GM03348 (cell line): ENCODE results near the gene TPO.

Experiments used
- DNase-seq: peaks from one replicate; pipeline ENCODE4 v3.0.0; 2012; ENCODE audit warnings: low spot score

Gene TPO

DNA sequence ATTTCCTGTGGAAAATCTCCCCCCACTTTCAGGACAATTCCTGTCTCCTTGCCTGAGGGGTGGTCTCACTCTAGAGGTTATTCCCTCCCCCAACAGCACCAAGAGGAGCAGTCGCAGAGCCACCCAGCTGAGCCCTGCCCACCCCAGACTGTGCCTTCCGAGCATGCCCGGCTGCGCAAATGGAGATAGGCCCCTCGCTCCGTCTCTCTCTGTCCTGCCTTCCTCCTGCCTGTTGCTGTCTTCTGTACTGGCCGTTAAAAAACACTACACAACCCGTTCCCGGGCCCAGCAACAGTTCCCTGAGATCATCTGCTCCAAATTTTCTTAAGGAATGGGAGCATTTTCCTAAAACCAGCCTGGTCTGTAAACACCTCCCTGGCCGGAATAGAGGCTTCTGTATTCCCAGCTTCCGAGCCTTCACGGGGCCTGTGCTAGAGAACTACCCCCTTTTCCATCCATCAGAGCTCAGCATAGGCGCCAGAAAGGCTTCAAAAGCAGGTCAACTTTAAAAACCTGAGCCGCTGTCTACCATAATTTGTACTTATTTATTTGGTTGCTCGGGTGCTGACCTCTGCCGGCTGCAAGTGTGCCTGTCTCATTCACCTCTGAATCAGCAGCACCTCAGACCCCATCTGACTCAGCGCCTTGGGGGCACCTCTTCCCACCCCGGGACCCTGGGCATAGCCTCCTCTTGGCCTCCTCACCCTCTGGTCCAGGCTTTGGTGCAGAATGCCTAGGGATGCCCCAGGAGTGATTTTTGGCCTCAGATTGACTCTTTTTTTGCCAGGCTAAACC lies 171.6 kb downstream of the TPO start:
- no peak for DNase-seq

DNA sequence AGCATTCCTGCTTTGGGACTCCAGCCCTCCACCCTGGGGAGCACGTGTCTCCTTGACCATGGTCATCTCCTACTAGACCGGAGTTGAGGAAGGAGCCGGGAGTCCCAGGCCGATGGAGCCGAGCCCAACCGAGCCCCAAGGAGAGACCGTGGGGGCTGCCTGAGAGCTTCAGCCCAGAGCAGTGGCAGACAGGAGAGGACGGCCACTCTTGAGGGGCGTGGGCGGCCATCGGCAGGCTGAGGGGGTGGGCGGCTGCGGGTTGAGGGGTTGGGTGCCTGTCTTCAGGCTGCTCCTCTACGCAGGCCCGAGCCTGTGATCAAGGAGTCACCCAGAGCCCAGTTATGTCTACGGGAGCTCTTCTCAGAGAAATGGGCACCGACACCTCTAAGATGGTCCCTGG lies 172.4 kb downstream of the TPO start:
- DNase-seq, result no peak

DNA sequence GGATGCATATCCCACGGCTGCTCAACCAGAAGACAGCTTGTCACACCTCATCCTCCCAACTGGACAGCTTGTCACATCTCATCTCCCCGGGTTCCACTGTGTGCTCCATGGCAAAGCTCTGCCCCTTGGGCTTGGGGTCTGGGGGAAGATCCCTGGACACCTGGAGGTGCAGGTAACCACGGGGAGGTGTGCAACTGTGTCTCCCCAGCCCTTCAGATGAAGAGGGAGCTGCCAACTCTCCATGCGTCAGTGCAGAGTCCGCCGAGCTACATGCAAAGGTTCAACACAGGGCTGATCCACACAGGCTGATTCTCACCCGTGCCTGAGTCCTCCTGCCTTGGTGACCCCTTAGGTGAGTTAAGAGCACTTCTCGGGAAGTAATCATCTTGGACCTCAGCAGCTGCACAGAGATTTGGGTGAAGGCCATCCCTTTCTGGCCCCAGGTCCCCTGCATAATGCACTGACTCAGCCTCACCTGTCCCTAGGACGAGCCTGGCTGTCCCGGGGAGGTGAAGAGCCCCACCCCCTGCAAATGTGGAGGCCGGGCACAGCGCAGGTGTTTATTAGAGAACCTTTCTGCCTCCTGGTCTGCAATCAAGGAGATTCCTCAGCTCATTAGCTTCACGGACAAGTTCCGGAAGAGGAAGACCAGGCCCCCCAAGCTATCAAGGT lies 173.1 kb downstream of the TPO start:
- DNase-seq, result no peak

DNA sequence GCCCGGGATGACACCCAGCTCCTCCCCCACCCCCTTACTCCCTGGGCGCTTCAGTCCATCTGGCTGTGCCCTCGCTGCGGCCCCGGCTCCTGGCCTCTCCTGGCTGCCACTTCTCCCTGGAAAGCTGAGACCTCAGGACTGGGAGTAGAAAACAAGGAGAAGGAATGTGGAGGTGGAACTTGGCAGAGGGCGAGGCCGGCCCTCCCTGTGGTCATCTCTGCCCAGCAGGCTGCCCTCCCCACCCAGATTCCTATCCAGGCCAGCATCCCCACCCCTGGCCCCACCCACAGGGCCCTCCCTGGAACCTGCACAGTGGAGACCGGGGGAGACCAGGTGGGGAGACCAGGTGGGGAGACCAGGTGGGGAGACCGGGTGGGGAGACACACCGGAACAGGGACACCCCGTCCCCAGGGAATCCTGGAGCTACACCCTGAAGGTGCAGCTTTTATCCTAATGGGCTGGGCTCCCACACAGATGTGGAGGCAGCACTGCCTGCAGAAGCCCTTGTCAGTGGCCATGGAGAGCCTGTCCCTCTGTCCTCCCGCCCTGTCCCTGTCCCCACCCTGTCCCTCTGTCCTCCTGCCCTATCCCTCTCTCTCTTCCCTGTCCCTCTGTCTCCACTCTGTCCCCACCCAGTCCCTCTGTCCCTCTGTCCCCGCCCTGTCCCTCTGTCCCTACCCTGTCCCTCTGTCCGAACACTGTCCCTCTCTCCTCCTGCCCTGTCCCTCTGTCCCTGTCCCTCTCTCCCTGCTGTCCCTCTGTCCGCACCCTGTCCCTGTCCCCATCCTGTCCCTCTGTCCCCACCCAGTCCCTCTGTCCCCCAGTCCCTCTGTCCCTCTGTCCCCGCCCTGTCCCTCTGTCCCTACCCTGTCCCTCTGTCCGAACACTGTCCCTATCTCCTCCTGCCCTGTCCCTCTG lies 173.9 kb downstream of the TPO start:
- DNase-seq, result peak; percentile 31

DNA sequence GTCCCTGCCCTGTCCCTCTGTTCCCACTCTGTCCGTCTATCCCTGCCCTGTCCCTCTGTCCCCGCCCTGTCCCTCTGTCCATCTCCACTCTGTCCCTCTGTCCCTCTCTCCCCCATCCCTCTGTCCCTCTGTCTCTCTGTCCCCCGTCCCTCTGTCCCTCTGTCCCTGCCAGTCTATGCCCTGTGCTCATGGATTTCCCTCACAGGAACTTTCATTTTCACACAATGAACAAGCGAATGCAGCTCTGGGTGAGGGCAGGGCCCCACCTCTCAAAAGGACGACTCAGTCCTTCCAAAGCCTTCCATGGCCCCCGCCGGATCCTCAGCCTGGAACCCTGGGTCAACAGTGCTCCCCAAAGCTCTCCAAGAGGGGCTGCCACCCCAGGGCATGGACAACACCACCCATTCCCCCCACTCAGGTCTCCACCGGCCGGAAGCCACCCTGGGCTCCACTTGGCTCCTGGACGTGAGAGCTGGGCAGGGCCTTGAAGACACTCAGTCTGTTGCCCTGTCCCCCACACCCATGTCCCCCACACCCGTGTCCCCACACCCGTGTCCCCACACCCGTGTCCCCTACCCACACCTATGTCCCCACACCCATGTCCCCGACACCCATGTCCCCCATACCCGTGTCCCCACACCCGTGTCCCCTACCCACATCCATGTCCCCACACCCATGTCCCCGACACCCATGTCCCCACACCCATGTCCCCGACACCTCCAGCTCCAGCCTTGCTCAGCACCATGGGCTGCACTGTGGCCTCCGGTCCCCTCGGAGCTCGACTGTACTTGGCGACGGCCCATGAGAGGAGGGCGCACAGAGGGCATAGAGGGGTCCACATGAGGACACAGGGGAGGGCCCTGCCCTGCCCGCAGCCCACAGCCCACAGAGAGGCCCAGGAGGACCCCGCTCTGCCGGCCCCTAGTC lies 175.1 kb downstream of the TPO start:
- no peak for DNase-seq

DNA sequence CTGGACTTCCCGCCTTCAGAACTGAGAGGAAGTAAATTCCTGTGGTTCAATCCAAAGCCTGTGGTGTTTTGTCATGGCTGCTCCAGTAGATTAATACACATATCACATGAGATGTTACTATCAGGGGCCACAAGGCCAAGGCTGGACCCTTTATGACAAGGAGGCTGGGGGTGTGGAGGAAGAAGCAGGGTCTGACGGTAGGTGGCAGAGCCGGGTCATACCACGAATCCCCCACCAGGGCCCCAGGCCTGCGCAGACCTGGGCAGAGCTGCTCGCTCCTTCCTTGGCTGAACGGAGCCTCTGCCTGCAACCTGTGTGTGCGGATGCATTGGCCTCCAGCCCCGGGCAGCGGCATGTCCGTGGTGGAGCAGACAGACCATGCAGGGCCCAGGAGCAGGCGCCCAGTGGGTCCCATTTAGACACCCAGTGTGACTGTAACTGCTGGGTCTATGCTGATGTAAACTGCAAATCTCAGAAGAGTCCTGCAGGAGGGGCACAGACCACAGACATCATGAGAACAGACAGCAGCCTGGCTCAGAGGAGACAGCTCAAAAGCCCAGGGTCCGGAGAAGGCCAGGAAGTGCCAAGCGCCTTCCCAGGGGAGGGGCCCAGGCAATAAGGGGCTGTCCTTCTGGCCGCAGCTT lies 175.8 kb downstream of the TPO start:
- peak; percentile 33 for DNase-seq

DNA sequence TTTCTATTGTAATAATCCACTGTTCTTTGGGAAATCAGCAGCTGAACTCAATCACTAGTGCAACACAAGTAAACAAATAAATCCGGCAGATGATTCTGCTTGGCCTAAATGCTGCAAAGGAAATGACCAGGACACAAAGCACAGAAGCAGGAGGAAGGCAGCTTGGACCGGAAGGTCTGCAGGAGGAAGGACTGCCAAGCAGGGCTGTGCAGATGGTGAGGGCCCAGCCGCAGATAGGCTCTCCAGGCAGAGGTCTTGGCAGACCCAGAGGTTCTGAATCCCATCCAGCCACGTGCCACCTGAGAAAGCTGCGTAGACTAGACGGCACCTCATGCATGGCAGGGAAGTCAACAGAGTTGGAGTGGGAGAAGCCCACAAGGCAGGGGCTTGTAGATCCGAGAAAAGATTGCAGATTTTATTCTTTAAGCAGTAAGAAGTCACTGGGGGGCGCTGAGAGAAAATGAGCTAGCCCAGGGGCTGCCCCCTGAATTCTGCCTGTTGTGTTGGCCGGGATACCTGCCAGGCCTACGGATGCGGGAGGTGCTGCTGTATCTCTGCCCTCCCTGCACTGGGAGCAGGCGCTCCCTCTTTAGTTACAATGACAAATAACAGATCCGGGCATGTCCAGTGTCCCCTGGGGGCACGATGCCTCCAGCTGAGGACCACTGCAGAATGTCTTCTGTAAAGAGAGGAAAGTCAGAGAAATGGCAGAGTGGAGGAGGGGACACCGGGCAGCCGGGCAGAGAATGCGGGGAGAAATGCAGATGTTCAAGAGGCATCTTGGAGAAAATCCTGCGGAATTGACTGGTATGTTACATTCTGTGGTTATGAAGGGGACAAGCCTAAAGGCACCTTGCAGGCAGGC lies 177.6 kb downstream of the TPO start:
- no peak for DNase-seq

DNA sequence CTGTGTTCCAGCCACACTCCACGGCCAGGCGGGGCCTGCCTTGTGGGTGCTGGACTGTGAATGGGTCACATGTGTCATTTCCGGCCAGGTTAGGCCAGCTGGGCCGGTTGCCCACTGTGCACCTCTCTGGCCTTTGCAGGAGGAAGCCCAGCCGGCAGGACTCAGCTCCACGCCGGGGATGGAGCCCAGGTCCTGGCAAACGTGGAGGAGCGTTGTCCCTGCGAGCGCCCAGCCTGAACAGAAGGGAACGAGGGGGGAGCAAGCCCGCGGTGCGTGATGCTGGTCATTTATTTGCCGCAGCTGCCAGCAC lies 178.2 kb downstream of the TPO start:
- no peak for DNase-seq
